NK-92 treated with Interleukin-12 subunit alpha and Interleukin-12 subunit beta, amount 100 ng/mL, for 24 hours (cell line): ENCODE measurements around the gene SLC4A1AP.

Source experiments
- DNase-seq: peaks from one replicate; lab custom pipeline; 2025; lab: John Stamatoyannopoulos, UW

The SLC4A1AP gene

DNA sequence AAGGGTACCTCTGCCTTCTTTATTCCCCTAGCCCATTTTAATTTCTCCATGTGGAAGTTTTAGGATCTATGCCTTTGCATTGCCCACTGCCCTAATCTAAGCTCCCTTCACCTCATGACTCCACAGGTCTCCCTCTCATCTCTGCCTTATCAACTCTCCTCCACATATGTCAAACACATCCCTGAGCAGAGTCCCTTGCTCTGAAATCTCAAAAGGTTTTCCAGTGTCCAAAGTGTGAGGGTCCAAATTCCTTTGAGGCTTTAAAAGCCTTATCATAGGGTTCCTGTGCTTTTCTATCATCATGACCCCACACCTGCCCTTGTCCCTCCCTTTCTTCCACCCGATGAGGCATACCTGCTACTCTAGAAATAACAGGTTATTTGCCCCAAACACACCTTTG, 38.6 kb downstream of the SLC4A1AP start:
- no peak for DNase-seq

DNA sequence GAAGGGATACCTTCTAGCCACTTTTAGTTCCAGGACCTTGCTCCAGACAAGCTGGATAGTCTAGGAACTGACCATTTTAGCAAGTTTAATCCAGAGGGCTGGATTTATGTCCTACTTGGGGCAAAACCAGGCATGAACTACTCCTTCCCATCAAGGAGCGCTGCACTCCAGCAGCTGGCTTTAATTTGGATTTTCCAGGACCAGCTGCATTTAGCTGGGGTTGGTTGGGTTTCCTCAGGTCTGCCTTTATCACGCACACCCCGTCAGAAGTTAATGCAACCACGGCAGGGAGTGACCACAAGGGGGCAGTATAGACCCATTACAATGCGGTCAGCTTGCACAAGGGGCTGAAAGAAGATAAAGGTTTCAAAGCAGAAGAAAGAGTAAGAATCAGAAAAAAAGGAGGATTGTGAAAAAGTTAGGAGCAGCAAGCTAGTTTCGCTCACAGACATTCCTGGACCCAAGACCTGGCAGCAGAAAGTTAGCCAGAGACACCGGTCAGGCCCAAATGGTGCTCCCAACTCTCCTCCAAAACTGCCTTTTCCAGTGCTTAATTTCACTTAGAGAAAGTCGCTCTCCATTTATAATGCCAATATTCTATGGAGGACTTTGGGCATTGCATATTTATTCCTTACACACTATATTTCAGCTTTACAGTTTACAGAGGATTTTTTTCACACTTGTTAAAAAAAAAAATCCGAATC, 40.1 kb downstream of the SLC4A1AP start:
- DNase-seq, result peak; percentile 69

- no peak for DNase-seq
Observed at GRCh38 chr2:27704342-27704876, 40.7 kb downstream of the SLC4A1AP start.

DNA sequence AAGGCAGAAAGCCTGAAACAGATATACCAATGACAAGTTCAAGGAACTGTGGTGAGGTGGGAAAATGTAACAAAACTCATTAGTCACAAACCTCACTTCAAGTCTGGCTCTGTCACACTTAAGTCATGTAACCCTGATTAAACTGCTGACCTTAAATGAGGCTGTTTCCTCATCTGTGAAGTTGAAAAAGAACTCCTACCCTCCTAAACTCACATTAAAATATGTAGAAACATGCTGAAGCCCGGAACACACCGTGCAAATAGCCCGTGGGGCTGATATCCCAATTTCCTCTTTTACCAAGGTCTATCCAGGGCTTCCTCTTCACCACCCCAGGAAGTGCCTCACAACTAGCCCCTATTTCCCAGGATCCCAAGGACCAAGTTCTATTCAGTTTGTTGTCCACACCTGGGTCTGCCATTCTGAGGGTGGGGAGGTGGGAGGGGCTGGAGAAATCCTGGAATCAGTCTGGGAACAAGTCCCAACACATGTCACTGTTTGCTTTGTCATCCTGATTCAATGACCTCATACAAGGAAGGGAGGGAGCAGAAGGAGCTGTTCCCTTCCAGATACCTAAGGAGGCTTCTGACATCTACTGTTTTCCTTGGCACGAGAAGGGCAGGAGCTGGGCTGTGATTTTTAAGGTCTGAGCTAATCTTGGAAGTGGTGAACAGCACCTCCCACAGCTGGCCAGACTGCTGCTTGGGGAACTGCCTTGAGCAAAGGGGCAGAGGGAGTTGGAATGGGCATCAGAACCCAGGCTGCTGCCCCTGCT, 42.3 kb downstream of the SLC4A1AP start:
- no peak for DNase-seq

GRCh38 chr2:27707462-27708256, 44.0 kb downstream of the SLC4A1AP start:
- no peak for DNase-seq

GRCh38 chr2:27708257-27708654, 44.6 kb downstream of the SLC4A1AP start:
- DNase-seq, result no peak

DNA sequence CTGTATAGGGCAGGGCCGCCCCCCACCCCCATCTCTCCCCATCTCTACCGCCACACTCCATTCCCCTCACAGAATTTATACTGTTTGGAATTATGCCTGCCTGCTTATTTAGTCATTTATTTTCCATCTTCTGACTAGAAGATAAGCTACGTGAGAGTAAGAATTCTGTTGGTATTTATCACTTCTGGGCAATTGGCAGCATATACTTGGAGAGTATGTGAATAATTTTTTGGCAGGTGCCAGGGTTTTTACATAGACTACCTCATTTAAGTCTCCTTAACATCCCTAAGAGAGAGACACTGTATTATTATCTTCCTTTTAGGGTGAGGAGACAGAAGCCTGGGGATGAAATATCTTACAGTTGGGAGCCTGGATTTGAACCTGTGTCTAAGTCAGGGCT, 45.0 kb downstream of the SLC4A1AP start:
- no peak for DNase-seq

DNA sequence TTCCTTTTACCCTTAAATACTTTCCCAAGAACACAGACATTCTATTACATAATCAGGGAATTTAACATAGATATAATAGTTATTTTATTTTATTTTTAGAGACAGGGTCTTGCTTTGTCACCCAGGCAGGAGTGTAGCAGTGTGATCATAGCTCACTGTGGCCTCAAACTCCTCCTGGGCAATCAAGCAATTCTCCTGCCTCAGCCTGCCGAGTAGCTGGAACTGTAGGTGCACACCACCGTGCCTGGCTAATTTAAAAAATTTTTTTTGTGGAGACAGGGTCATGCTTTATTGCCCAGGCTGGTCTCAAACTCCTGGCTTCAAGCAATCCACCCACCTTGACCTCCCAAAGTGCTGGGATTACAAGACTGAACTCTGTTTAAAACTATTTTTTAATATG, 45.6 kb downstream of the SLC4A1AP start:
- DNase-seq, result no peak

DNA sequence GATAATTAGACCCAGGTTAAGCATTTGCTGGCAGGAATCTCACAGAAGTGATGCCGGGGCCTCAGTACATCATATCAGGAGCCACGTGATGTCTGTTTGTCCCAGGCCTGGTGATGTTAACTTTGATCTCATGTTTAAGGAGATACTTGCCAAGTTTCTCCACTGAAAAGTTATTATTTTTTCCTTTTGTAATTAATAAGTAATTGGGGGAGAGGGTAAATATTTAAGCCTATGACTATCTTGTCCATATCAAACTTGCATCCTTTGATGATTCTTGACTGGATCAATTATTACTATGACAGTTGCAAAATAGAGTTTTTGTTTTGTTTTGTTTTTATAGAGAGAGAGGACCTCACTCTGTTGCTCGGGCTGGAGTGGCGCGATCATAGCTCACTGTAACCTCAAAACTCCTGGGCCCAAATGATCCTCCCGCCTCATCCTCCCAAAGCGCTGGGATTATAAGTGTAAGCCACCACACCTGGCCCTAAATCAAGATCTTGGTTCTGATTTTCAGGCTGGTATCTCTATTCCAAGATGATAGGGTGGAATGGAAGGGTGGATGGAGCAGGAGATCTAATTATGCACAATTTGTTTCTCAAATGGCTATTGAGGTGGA, 46.4 kb downstream of the SLC4A1AP start:
- no peak for DNase-seq

- peak; percentile 55 for DNase-seq
Observed at GRCh38 chr2:27710640-27711430, 47.1 kb downstream of the SLC4A1AP start.

DNA sequence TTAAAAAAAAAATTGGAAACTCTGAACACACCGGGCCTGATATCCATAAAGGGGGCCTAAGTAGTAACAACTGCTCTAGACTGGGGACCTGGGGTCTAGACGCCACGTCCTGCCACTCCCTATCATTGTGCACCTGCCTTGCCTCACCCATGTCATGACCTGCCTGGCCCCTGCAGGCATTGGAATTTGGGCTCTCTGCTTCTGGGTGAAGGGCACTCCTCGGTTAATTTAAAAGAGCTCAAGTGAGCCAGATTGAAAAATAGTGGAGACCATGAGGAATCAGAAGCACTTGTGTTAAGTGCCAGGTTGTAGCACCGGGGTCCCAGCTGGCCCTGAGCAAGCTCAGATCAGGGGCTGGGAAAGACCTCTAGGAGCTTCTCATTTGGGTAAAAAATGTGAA, 48.1 kb downstream of the SLC4A1AP start:
- no peak for DNase-seq

GRCh38 chr2:27712522-27712921, 48.8 kb downstream of the SLC4A1AP start:
- DNase-seq, result no peak

DNA sequence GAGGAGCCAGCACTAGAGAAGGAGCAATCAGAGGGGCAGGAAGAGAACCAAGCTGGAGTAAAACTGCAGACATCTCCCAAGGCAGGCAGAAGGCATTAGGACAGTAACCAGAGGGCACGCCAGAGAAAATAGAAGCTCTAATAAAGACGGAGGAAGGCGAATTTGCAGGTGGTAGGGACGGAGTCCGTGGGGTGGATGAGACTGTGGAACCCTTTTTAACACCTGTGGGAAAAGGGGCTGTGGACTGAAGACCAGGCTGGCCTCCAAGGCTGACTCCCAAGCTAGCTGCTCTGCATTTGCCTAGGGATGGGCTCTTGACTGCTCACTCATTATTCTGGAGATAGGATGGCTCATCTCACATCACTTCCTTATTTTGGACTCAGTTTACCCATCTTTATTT, 49.5 kb downstream of the SLC4A1AP start:
- no peak for DNase-seq

- DNase-seq, result no peak
Observed at GRCh38 chr2:27714053-27714452, 50.4 kb downstream of the SLC4A1AP start.

DNA sequence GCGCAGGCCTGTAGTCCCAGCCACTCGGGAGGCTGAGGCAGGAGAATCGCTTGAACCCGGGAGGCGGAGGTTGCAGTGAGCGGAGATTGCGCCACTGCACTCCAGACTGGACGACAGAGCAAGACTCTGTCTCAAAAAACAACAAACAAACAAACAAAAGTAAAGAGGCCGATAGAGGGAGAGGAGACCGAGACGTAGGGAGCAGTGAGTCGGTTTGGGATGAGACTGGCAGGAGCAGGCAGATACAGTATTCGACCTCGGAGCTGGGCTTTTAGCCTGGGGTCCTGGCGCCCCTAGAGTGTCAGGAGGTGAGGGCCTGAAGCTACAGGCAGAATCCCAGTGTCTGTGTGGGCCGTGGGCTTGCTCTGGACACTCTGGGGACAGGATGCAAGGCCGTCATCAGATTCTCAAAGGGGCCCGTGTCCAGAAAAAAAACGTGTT, 51.2 kb downstream of the SLC4A1AP start:
- DNase-seq, result no peak

DNA sequence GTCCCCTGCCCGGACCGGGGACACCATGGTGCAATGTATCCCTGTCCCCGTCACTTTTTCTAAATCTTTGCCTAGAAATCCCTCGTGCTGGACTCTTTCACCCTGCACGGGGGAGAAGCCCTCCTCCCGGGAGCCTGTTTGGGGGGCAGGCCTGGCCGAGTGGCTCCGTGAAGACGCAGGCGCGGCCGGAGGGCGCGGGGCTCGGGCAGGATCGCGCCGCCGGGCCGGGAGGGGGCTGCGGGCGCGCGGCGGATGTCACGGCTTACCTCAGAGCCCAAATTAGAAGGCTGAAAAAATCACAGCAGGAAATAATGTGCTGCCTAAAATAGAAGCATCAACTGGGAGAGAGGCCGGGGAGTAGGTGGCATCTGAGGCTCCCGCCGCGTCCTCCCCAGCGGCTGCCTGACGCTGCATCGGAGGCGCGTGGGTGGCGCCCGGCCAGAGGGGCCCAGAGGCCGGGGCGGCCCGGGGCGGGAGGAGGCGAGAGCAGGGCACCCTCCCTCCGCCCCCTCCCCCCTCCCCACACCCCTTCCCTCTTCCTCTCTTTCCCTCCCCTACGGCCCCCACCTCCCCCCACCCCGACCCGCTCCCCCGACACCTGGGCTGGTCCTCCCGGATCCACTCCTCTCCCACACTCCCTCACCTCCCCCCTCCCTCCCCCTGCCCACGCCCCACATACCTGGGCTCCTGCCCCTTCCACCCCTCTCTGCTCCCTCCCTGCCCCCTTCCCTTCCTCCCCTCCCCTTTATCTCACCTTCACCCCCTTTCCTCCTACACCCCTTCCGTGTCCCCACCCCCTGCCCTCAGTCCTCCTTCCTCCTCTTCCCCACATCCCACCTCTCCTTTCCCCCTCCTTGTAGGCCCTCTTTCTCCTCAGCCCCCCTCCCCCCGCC, 51.9 kb downstream of the SLC4A1AP start:
- no peak for DNase-seq

DNA sequence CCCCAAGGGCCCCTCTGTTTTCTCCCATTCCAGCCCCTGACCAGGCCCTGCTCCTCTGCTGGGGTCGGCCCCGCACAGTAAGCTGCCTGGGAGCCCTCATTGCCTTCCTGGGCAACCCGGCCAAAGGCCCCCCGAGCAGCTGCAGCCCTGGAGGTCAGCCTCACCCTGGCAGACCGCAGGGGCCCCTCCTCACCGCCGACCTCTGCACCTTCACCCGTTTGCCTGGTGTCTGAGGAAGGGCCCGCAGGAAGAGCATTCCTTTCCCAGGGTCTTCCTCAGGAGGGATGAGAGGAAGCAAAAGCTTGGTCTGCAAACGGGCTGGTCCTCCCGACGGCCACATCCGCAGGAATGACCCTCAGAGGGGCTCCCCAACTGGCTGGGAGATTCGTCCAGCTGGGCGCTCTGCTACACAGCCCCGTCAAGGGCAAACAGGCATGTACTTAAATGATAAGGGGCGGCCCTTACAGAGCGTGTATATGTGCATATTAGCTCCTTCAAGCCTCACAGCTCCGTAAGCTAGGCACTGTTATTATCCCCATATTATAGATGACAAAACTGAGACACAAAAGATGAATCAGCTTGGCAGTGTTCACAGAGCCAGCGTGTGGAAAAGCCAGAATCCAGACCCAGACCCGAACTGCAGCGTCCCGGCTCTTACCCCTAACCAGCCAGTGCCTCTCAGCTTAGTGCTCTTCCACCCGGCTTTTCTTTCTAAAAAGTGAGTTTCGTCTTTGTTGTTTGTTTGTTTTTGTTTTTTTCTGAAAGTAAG, 52.8 kb downstream of the SLC4A1AP start:
- DNase-seq, result no peak

DNA sequence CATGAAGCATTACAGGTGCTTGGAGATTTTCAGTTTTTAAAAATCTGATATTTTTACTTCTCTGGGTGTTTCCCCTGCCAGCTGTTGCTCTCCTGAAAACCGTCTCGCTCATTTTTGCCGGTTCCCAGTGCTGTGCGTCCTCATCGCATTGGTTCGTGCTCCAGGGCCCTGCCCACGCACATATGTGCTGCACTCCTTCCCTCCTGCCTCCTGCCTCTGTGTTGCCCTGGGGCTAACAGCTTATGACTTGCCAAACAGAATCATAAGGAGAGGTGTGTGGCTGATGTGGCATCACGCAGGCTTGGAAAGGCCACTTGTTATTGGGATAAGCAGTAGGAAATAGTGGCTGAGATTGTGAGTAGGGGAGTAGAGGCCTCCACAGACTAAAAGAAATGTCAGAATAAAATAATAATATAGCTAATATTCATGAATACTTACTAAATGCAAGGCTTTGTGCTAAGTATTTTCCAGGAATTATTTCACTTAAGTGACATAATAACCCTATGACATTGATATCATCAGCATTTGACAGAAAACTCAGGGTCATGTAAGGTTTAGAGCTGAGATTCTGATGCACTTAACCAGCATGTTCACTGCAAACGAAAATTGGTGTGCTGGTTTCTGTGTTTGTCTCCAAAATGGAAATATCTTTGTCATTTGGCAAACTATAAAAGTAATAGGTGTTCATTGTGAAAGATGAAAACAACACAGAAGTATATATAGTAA, 53.5 kb downstream of the SLC4A1AP start:
- DNase-seq, result no peak
